ENCODE data around the gene ZBTB38.

Gene ZBTB38

GRCh38 chr3:141412936-141413354 is 44.6 kb downstream of the ZBTB38 start:
- Histone ChIP-seq H3K36me3 (peaks cover 9 to 31% (median 23%) of the 10 kb centered on the region in 3 donors), H3K27me3 (no peaks in the 10 kb centered on the region), H3K27ac (peak overlapping the region; percentile 96 to 99), H3K4me3 (peak overlapping the region; percentile 37 to 47), H3K4me1 (peaks cover 0 to 95% (median 72%) of the 10 kb centered on the region in 4 donors), H3K9me3 (no peaks in the 10 kb centered on the region)
- DNase-seq, result peak; percentile 96 to 98
- TF ChIP-seq CTCF (IDR thresholded peaks at IDR 0.05), result no peak
- intact Hi-C loops (cut with DNase I; ENCODE audit: low total_unique reads), result no loop called here

GRCh38 chr3:141413391-141413790 is 45.1 kb downstream of the ZBTB38 start:
- peaks cover 0 to 95% (median 72%) of the 10 kb centered on the region in 4 donors for H3K4me1 ChIP-seq
- H3K9me3 ChIP-seq, result no peaks in the 10 kb centered on the region
- DNase-seq, result no peak
- intact Hi-C loops (cut with DNase I; ENCODE audit: low total_unique reads), result no loop called here
- H3K36me3 ChIP-seq, result peaks cover 9 to 31% (median 22%) of the 10 kb centered on the region in 3 donors
- peak overlapping the region; percentile 96 to 99 for H3K27ac ChIP-seq
- peak overlapping the region; percentile 10 to 47 for H3K4me3 ChIP-seq
- no peak for TF ChIP-seq CTCF (IDR thresholded peaks at IDR 0.05)
- H3K27me3 ChIP-seq, result no peaks in the 10 kb centered on the region

GRCh38 chr3:141413801-141414689 is 45.7 kb downstream of the ZBTB38 start:
- intact Hi-C loops (cut with DNase I; ENCODE audit: low total_unique reads), result no loop called here
- Histone ChIP-seq H3K27ac (peak overlapping the region; percentile 96 to 99), H3K36me3 (peaks cover 9 to 33% (median 25%) of the 10 kb centered on the region in 3 donors), H3K4me1 (peaks cover 0 to 97% (median 68%) of the 10 kb centered on the region in 4 donors), H3K4me3 (no peak overlapping the region), H3K9me3 (no peaks in the 10 kb centered on the region), H3K27me3 (no peaks in the 10 kb centered on the region)
- no peak for TF ChIP-seq CTCF (IDR thresholded peaks at IDR 0.05)
- no peak for DNase-seq

GRCh38 chr3:141414800-141415462 is 46.6 kb downstream of the ZBTB38 start:
- intact Hi-C loops (cut with DNase I; ENCODE audit: low total_unique reads), result no loop called here
- H3K36me3 ChIP-seq, result peaks cover 9 to 33% (median 30%) of the 10 kb centered on the region in 3 donors
- DNase-seq, result no peak
- H3K4me1 ChIP-seq, result peaks cover 0 to 97% (median 61%) of the 10 kb centered on the region in 4 donors
- no peak for TF ChIP-seq CTCF (IDR thresholded peaks at IDR 0.05)
- no peaks in the 10 kb centered on the region for H3K27me3 ChIP-seq
- no peak overlapping the region for H3K4me3 ChIP-seq
- H3K27ac ChIP-seq, result peak overlapping the region; percentile 96 to 99
- no peaks in the 10 kb centered on the region for H3K9me3 ChIP-seq

- Histone ChIP-seq H3K4me1 (peaks cover 0 to 97% (median 58%) of the 10 kb centered on the region in 4 donors), H3K4me3 (no peak overlapping the region), H3K36me3 (peaks cover 9 to 33% (median 30%) of the 10 kb centered on the region in 3 donors), H3K27ac (peak overlapping the region; percentile 96 to 99), H3K9me3 (no peaks in the 10 kb centered on the region), H3K27me3 (no peaks in the 10 kb centered on the region)
- TF ChIP-seq CTCF (IDR thresholded peaks at IDR 0.05), result no peak
- no peak for DNase-seq
- intact Hi-C loops (cut with DNase I; ENCODE audit: low total_unique reads), result no loop called here
Measured at GRCh38 chr3:141415953-141416352, 47.6 kb downstream of the ZBTB38 start.
